ENCODE results near the gene MAF. TPM values are rescaled to one million over a fixed set of nuclear protein-coding genes. Genes with fewer than 3 reads are reported as not detected.

The MAF gene
- polyA plus RNA-seq, 3 donors = 0.03 to 0.92 TPM; not detected in 1

GRCh38 chr16:79598348-79599181 is 2.0 kb downstream of the MAF start:
- 1% methylated on average over 45 of the region's 51 CpGs for WGBS (ENCODE audit: insufficient coverage)
- Histone ChIP-seq H2AFZ (ENCODE audit: insufficient read depth, low read depth, low read length, poor library complexity, severe bottlenecking) (peak overlapping the region; percentile 81), H3K79me2 (ENCODE audit: insufficient read depth, low read length) (no peaks in the 10 kb centered on the region), H3K27ac (ENCODE audit: low read depth in 1 of 2, low read length in 2 of 2) (no peak overlapping the region), H3K9ac (ENCODE audit: insufficient read depth, low read length, poor library complexity, severe bottlenecking) (peak overlapping the region; percentile 25), H3K4me1 (ENCODE audit: control insufficient read depth in 1 of 2, insufficient read depth in 2 of 2, low read length in 2 of 2) (peaks cover 28 to 39% of the 10 kb centered on the region in 2 donors), H3K9me3 (replicated peaks in 1 of 2; ENCODE audit: control insufficient read depth in 1 of 2, insufficient read depth in 1 of 2, low read length in 2 of 2) (no peaks in the 10 kb centered on the region), H4K20me1 (ENCODE audit: insufficient read depth, low read length) (no peaks in the 10 kb centered on the region), H3K36me3 (replicated peaks in 1 of 2; ENCODE audit: control insufficient read depth in 1 of 2, insufficient read depth in 2 of 2, low read length in 2 of 2) (no peaks in the 10 kb centered on the region), H3K27me3 (ENCODE audit: control insufficient read depth in 2 of 2, insufficient read depth in 2 of 2, low read length in 2 of 2) (peaks cover 41 to 54% of the 10 kb centered on the region in 2 donors), H3K4me2 (replicated peaks; ENCODE audit: extremely low read depth, low read length, poor library complexity, severe bottlenecking) (peak overlapping the region; percentile 77), H3K4me3 (replicated peaks in 1 of 3; ENCODE audit: low read depth in 2 of 3, low read length in 3 of 3) (peak overlapping the region; percentile 36 to 75 (median 43))
- no peak for TF ChIP-seq CTCF (IDR thresholded peaks at IDR 0.05)
- Mint-ChIP-seq H3K27me3 (ENCODE audit: low read depth in 3 of 3) (peaks cover 52 to 61% (median 61%) of the 10 kb centered on the region in 3 donors), H3K4me1 (peaks cover 33% of the 10 kb centered on the region), H3K9me3 (peaks cover 0 to 13% (median 2%) of the 10 kb centered on the region in 7 donors), H3K36me3 (peaks cover 4 to 15% of the 10 kb centered on the region in 2 donors), H3K4me3 (peak overlapping the region; percentile 85 to 96), H3K27ac (peak overlapping the region in 4 of 7 donors; percentile 6 to 46 (median 42))
- intact Hi-C loops (cut with micrococcal nuclease) = loop anchor here in 1 of 2 donors (10.0 kb wide), 1 partner anchor 204 kb away; no protein-coding TSS in a partner anchor
- DNase-seq = peak; percentile 23 to 40 (median 30)

GRCh38 chr16:79598063-79598347 is 2.5 kb downstream of the MAF start:
- Mint-ChIP-seq H3K36me3 (peaks cover 4 to 17% of the 10 kb centered on the region in 2 donors), H3K27me3 (ENCODE audit: low read depth in 3 of 3) (peaks cover 53 to 61% (median 61%) of the 10 kb centered on the region in 3 donors), H3K27ac (peak overlapping the region in 1 of 7 donors; percentile 2), H3K4me1 (peaks cover 36% of the 10 kb centered on the region), H3K4me3 (peak overlapping the region; percentile 85 to 96), H3K9me3 (peaks cover 0 to 13% (median 2%) of the 10 kb centered on the region in 7 donors)
- Histone ChIP-seq H3K27me3 (ENCODE audit: control insufficient read depth in 2 of 2, insufficient read depth in 2 of 2, low read length in 2 of 2) (peaks cover 40 to 52% of the 10 kb centered on the region in 2 donors), H3K4me2 (replicated peaks; ENCODE audit: extremely low read depth, low read length, poor library complexity, severe bottlenecking) (peak overlapping the region; percentile 77), H3K79me2 (ENCODE audit: insufficient read depth, low read length) (no peaks in the 10 kb centered on the region), H3K4me3 (replicated peaks in 1 of 3; ENCODE audit: low read depth in 2 of 3, low read length in 3 of 3) (peak overlapping the region in 1 of 3 experiments; percentile 75), H4K20me1 (ENCODE audit: insufficient read depth, low read length) (no peaks in the 10 kb centered on the region), H3K9me3 (replicated peaks in 1 of 2; ENCODE audit: control insufficient read depth in 1 of 2, insufficient read depth in 1 of 2, low read length in 2 of 2) (no peaks in the 10 kb centered on the region), H3K27ac (ENCODE audit: low read depth in 1 of 2, low read length in 2 of 2) (no peak overlapping the region), H3K9ac (ENCODE audit: insufficient read depth, low read length, poor library complexity, severe bottlenecking) (no peak overlapping the region), H3K4me1 (ENCODE audit: control insufficient read depth in 1 of 2, insufficient read depth in 2 of 2, low read length in 2 of 2) (peaks cover 28 to 39% of the 10 kb centered on the region in 2 donors), H3K36me3 (replicated peaks in 1 of 2; ENCODE audit: control insufficient read depth in 1 of 2, insufficient read depth in 2 of 2, low read length in 2 of 2) (no peaks in the 10 kb centered on the region), H2AFZ (ENCODE audit: insufficient read depth, low read depth, low read length, poor library complexity, severe bottlenecking) (no peak overlapping the region)
- no peak for TF ChIP-seq CTCF (IDR thresholded peaks at IDR 0.05)
- intact Hi-C loops (cut with micrococcal nuclease) = loop anchor here in 1 of 2 donors (10.0 kb wide), 1 partner anchor 203 kb away; no protein-coding TSS in a partner anchor
- WGBS (ENCODE audit: insufficient coverage) = no CpG with 5 or more reads among the region's 3 CpGs
- DNase-seq = no peak
